Astrocyte (in vitro differentiated cells and primary cell): Measurements from ENCODE around the gene PTPRE. TPM values are rescaled to one million over a fixed set of nuclear protein-coding genes. Genes with fewer than 3 reads are reported as not detected.

ENCODE experiments used
- DNase-seq: peaks from one replicate; pipeline ENCODE4 v3.0.0-alpha.2; 2010; ENCODE audit warnings: low read depth
- FAIRE-seq: peaks from 2 replicates; lab custom pipeline; 2011; peaks lifted over from hg19 to GRCh38; lab: Jason Lieb, UNC
- H2AFZ ChIP-seq: 2 replicates; pipeline ENCODE4 v1.6.0; 2012; ENCODE audit warnings: low read depth, low read length, inconsistent platforms
- H3K27ac ChIP-seq: 2 replicates; pipeline ENCODE4 v1.5.1; 2011; ENCODE audit warnings: low read depth, low read length, inconsistent platforms
- H3K27me3 ChIP-seq: 2 replicates; pipeline ENCODE4 v1.6.0; 2011; ENCODE audit warnings: low read length, inconsistent platforms; ENCODE audit not compliant: insufficient read depth
- H3K36me3 ChIP-seq: 2 replicates; pipeline ENCODE4 v1.5.1; 2011; ENCODE audit warnings: low read length, inconsistent platforms; ENCODE audit not compliant: insufficient read depth
- H3K4me1 ChIP-seq: 2 replicates; pipeline ENCODE4 v1.5.1; 2011; ENCODE audit warnings: low read length, inconsistent platforms; ENCODE audit not compliant: insufficient read depth
- H3K4me2 ChIP-seq: 2 replicates; pipeline ENCODE4 v1.6.0; 2012; ENCODE audit warnings: low read length, inconsistent platforms
- H3K4me3 ChIP-seq: 2 replicates; pipeline ENCODE4 v1.5.1; 2011; ENCODE audit warnings: low read depth, mild to moderate bottlenecking, low read length, inconsistent platforms; ENCODE audit not compliant: insufficient read depth
- H3K79me2 ChIP-seq: 2 replicates; pipeline ENCODE4 v1.6.0; 2012; ENCODE audit warnings: mild to moderate bottlenecking, low read length, inconsistent platforms; ENCODE audit not compliant: insufficient read depth
- H3K9ac ChIP-seq: 2 replicates; pipeline ENCODE4 v1.6.0; 2012; ENCODE audit warnings: mild to moderate bottlenecking, low read length, inconsistent platforms
- H3K9me3 ChIP-seq: 2 replicates; pipeline ENCODE4 v1.5.1; 2012; ENCODE audit warnings: low read depth, mild to moderate bottlenecking, low read length, inconsistent platforms; ENCODE audit not compliant: insufficient read depth
- H4K20me1 ChIP-seq: 2 replicates; pipeline ENCODE4 v1.6.0; 2012; ENCODE audit warnings: low read length, inconsistent platforms; ENCODE audit not compliant: insufficient read depth
- H3K27ac Mint-ChIP-seq: one replicate; pipeline ENCODE4 v1.8.0; 2021; ENCODE audit warnings: mild to moderate bottlenecking, mixed read lengths; ENCODE audit not compliant: unreplicated experiment
- H3K27me3 Mint-ChIP-seq: one replicate; pipeline ENCODE4 v1.8.0; 2021; ENCODE audit warnings: low read depth, mixed read lengths; ENCODE audit not compliant: unreplicated experiment
- H3K36me3 Mint-ChIP-seq: one replicate; pipeline ENCODE4 v1.8.0; 2021; ENCODE audit warnings: low read depth, mixed read lengths; ENCODE audit not compliant: unreplicated experiment
- H3K4me1 Mint-ChIP-seq: one replicate; pipeline ENCODE4 v1.8.0; 2021; ENCODE audit warnings: low read depth, mixed read lengths; ENCODE audit not compliant: unreplicated experiment
- H3K4me3 Mint-ChIP-seq: one replicate; pipeline ENCODE4 v1.8.0; 2021; ENCODE audit warnings: mild to moderate bottlenecking, moderate library complexity, mixed read lengths; ENCODE audit not compliant: unreplicated experiment
- H3K9me3 Mint-ChIP-seq: one replicate; pipeline ENCODE4 v1.8.0; 2021; ENCODE audit warnings: mild to moderate bottlenecking, mixed read lengths; ENCODE audit not compliant: unreplicated experiment
- EZH2 ChIP-seq: IDR thresholded peaks from 2 replicates; pipeline ENCODE4 v1.6.1; 2012; ENCODE audit warnings: mild to moderate bottlenecking, low read length, inconsistent platforms; ENCODE audit not compliant: insufficient read depth
- total RNA-seq: library from RNA; stranded (reverse); gene quantifications from 2 replicates; pipeline ENCODE4 v1.2.1, GENCODE V29; 2021
- TF ChIP-seq, protein P1 (sequence below): IDR thresholded peaks from 2 replicates; pipeline ENCODE4 v1.5.1; 2011; ENCODE audit warnings: low read depth, mild to moderate bottlenecking, inconsistent platforms, low read length, moderate library complexity; ENCODE audit not compliant: insufficient read depth

The PTPRE gene
- total RNA-seq, 1 donor from 2014 or later = 14.1 TPM

DNA sequence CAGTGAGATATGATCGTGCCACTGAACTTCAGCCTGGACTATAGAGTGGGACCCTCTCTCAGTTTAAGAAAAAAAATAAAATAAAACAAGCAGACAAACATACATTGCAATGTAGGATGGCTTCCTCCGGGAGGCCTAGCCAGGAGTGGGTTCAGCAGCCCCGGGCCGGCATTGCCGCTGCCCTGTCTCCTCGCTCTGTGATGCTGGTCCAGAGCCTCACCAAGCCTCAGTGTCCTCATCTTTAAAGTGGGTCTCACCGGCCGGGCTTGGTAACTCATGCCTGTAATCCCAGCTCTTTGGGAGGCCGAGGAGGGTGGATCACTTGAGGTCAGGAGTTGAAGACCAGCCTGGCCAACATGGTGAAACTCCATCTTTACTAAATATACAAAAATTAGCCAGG lies 71.6 kb downstream of the PTPRE start:
- H2AFZ ChIP-seq = no peak overlapping the region
- H3K36me3 ChIP-seq = no peaks in the 10 kb centered on the region
- Mint-ChIP-seq H3K9me3 (peaks cover 8% of the 10 kb centered on the region), H3K27me3 (no peaks in the 10 kb centered on the region), H3K36me3 (peaks cover 1% of the 10 kb centered on the region), H3K27ac (peak overlapping the region; percentile 90), H3K4me1 (peaks cover 39% of the 10 kb centered on the region), H3K4me3 (no peak overlapping the region)
- peak overlapping the region; percentile 75 for H3K27ac ChIP-seq
- FAIRE-seq (no peak), DNase-seq (no peak)
- H3K4me2 ChIP-seq = peak overlapping the region; percentile 78
- no peak for TF ChIP-seq EZH2
- TF ChIP-seq, protein P1, sequence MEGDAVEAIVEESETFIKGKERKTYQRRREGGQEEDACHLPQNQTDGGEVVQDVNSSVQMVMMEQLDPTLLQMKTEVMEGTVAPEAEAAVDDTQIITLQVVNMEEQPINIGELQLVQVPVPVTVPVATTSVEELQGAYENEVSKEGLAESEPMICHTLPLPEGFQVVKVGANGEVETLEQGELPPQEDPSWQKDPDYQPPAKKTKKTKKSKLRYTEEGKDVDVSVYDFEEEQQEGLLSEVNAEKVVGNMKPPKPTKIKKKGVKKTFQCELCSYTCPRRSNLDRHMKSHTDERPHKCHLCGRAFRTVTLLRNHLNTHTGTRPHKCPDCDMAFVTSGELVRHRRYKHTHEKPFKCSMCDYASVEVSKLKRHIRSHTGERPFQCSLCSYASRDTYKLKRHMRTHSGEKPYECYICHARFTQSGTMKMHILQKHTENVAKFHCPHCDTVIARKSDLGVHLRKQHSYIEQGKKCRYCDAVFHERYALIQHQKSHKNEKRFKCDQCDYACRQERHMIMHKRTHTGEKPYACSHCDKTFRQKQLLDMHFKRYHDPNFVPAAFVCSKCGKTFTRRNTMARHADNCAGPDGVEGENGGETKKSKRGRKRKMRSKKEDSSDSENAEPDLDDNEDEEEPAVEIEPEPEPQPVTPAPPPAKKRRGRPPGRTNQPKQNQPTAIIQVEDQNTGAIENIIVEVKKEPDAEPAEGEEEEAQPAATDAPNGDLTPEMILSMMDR = no peak
- peak overlapping the region; percentile 68 for H3K9ac ChIP-seq
- peaks cover 27% of the 10 kb centered on the region for H3K4me1 ChIP-seq
- no peaks in the 10 kb centered on the region for H3K27me3 ChIP-seq
- H4K20me1 ChIP-seq = no peaks in the 10 kb centered on the region
- no peaks in the 10 kb centered on the region for H3K9me3 ChIP-seq
- peaks cover 2% of the 10 kb centered on the region for H3K79me2 ChIP-seq
- H3K4me3 ChIP-seq = no peak overlapping the region

DNA sequence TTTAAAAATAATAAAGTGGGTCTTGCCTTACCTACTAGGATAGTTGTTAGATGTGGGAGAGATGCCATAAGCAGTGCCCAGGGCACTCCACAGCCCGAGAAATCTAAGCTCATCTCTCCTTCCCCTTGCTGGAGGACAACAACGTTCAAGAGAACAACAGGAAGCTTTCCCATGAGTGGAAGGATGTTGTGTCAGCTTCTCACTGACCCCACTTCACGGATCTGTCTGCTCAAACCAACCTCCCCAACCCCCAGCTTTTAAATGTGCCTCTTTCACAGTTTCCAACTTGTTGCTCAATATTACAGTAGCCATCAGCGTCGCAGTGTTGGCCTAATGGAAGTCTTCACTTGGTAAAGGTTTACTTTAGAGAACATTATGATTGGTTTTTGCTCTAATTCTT lies 72.1 kb downstream of the PTPRE start:
- Histone ChIP-seq H3K36me3 (no peaks in the 10 kb centered on the region), H3K4me3 (no peak overlapping the region), H3K9ac (no peak overlapping the region), H3K4me1 (peaks cover 27% of the 10 kb centered on the region), H3K4me2 (no peak overlapping the region), H3K9me3 (no peaks in the 10 kb centered on the region), H3K27me3 (no peaks in the 10 kb centered on the region), H2AFZ (no peak overlapping the region), H4K20me1 (no peaks in the 10 kb centered on the region), H3K27ac (no peak overlapping the region), H3K79me2 (peaks cover 2% of the 10 kb centered on the region)
- DNase-seq (no peak), FAIRE-seq (no peak)
- Mint-ChIP-seq H3K4me3 (no peak overlapping the region), H3K4me1 (peaks cover 33% of the 10 kb centered on the region), H3K27me3 (no peaks in the 10 kb centered on the region), H3K27ac (peak overlapping the region; percentile 59), H3K9me3 (peaks cover 8% of the 10 kb centered on the region), H3K36me3 (peaks cover 1% of the 10 kb centered on the region)
- TF ChIP-seq EZH2 = no peak
- TF ChIP-seq, protein P1 = no peak

DNA sequence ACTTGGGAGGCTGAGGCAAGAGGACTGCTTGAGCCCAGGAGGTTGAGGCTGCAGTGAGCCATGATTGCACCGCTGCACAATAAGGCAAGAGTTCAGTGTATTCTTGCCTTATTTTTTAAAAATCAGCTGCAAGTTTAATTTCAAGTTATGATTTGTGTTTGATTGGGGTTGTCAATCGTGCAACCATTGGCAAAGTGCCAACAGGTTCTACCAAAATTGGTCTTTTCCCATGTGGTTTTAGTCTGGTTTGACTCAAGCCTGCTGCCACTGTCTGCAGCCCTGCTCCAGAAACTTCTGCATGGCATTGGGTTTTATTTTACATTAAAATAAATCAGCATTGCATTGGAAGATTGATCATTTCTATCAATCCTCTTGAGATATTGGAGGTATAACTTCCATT lies 72.7 kb downstream of the PTPRE start:
- Histone ChIP-seq H3K27ac (no peak overlapping the region), H3K4me1 (peaks cover 27% of the 10 kb centered on the region), H3K79me2 (peaks cover 2% of the 10 kb centered on the region), H3K4me3 (no peak overlapping the region), H3K9me3 (no peaks in the 10 kb centered on the region), H4K20me1 (no peaks in the 10 kb centered on the region), H3K4me2 (no peak overlapping the region), H2AFZ (no peak overlapping the region), H3K27me3 (no peaks in the 10 kb centered on the region), H3K36me3 (no peaks in the 10 kb centered on the region), H3K9ac (no peak overlapping the region)
- peaks cover 29% of the 10 kb centered on the region for H3K4me1 Mint-ChIP-seq
- TF ChIP-seq, protein P1 = no peak
- no peak for TF ChIP-seq EZH2
- H3K27ac Mint-ChIP-seq = peak overlapping the region; percentile 56
- DNase-seq (no peak), FAIRE-seq (no peak)
- peaks cover 6% of the 10 kb centered on the region for H3K36me3 Mint-ChIP-seq
- H3K4me3 Mint-ChIP-seq = no peak overlapping the region
- no peaks in the 10 kb centered on the region for H3K27me3 Mint-ChIP-seq
- peaks cover 8% of the 10 kb centered on the region for H3K9me3 Mint-ChIP-seq
